ENCODE measurements around the gene NLGN3. TPM values are rescaled to one million over a fixed set of nuclear protein-coding genes. Genes with fewer than 3 reads are reported as not detected.
"Not testable (repeated sequence)": the region's sequence is repeated elsewhere in the genome, so short reads cannot be mapped to it uniquely, and the experiment has no call there.

The NLGN3 gene
- polyA plus RNA-seq, 2 donors = 0.19 to 0.22 TPM

- Histone ChIP-seq H3K27me3 (ENCODE audit: control insufficient read depth in 1 of 2, insufficient read depth in 2 of 2, low read length in 2 of 2) (peaks cover 0 to 3% of the 10 kb centered on the region in 2 donors), H3K9me3 (ENCODE audit: control insufficient read depth in 2 of 2, insufficient read depth in 1 of 2, low read depth in 1 of 2, low read length in 1 of 2) (no peaks in the 10 kb centered on the region), H3K4me3 (ENCODE audit: low read depth in 1 of 2, low read length in 2 of 2) (no peak overlapping the region), H3K4me1 (ENCODE audit: control insufficient read depth in 2 of 2, insufficient read depth in 2 of 2, low read length in 1 of 2) (no peaks in the 10 kb centered on the region), H3K36me3 (ENCODE audit: control insufficient read depth in 2 of 2, insufficient read depth in 2 of 2, low read length in 1 of 2) (no peaks in the 10 kb centered on the region), H3K27ac (ENCODE audit: low read depth in 2 of 2, low read length in 1 of 2) (no peak overlapping the region)
- 55 to 70% methylated on average over 3 of the region's 3 CpGs for WGBS, 2 donors
Observed at GRCh38 chrX:71177327-71177726, 32.7 kb downstream of the NLGN3 start.

GRCh38 chrX:71178908-71179307 is 34.3 kb downstream of the NLGN3 start:
- Histone ChIP-seq H3K27me3 (ENCODE audit: control insufficient read depth in 1 of 2, insufficient read depth in 2 of 2, low read length in 2 of 2) (no peaks in the 10 kb centered on the region), H3K36me3 (ENCODE audit: control insufficient read depth in 2 of 2, insufficient read depth in 2 of 2, low read length in 1 of 2) (no peaks in the 10 kb centered on the region), H3K4me1 (ENCODE audit: control insufficient read depth in 2 of 2, insufficient read depth in 2 of 2, low read length in 1 of 2) (no peaks in the 10 kb centered on the region), H3K4me3 (ENCODE audit: low read depth in 1 of 2, low read length in 2 of 2) (no peak overlapping the region), H3K9me3 (ENCODE audit: control insufficient read depth in 2 of 2, insufficient read depth in 1 of 2, low read depth in 1 of 2, low read length in 1 of 2) (no peaks in the 10 kb centered on the region), H3K27ac (ENCODE audit: low read depth in 2 of 2, low read length in 1 of 2) (no peak overlapping the region)
- 0 to 4% methylated on average over 4 of the region's 4 CpGs for WGBS, 2 donors

- H3K4me1 ChIP-seq (ENCODE audit: control insufficient read depth in 2 of 2, insufficient read depth in 2 of 2, low read length in 1 of 2); H3K4me3 ChIP-seq (ENCODE audit: low read depth in 1 of 2, low read length in 2 of 2); H3K27ac ChIP-seq (ENCODE audit: low read depth in 2 of 2, low read length in 1 of 2); H3K9me3 ChIP-seq (ENCODE audit: control insufficient read depth in 2 of 2, insufficient read depth in 1 of 2, low read depth in 1 of 2, low read length in 1 of 2); H3K36me3 ChIP-seq (ENCODE audit: control insufficient read depth in 2 of 2, insufficient read depth in 2 of 2, low read length in 1 of 2); H3K27me3 ChIP-seq (ENCODE audit: control insufficient read depth in 1 of 2, insufficient read depth in 2 of 2, low read length in 2 of 2): not testable (repeated sequence)
- 76 to 96% methylated on average over 9 of the region's 9 CpGs for WGBS, 2 donors
Observed at GRCh38 chrX:71180579-71181265, 36.1 kb downstream of the NLGN3 start.

- no peaks in the 10 kb centered on the region for H3K27me3 ChIP-seq (ENCODE audit: control insufficient read depth in 1 of 2, insufficient read depth in 2 of 2, low read length in 2 of 2)
- H3K36me3 ChIP-seq (ENCODE audit: control insufficient read depth in 2 of 2, insufficient read depth in 2 of 2, low read length in 1 of 2) = no peaks in the 10 kb centered on the region
- WGBS, 2 donors = 6 to 37% methylated on average over 10 of the region's 10 CpGs
- H3K9me3 ChIP-seq (ENCODE audit: control insufficient read depth in 2 of 2, insufficient read depth in 1 of 2, low read depth in 1 of 2, low read length in 1 of 2) = no peaks in the 10 kb centered on the region
- H3K4me1 ChIP-seq (ENCODE audit: control insufficient read depth in 2 of 2, insufficient read depth in 2 of 2, low read length in 1 of 2) = peaks cover 0 to 3% of the 10 kb centered on the region in 2 donors
- peak overlapping the region; percentile 31 to 43 for H3K4me3 ChIP-seq (ENCODE audit: low read depth in 1 of 2, low read length in 2 of 2)
- H3K27ac ChIP-seq (ENCODE audit: low read depth in 2 of 2, low read length in 1 of 2) = peak overlapping the region; percentile 78 to 83
Observed at GRCh38 chrX:71181558-71181909, 36.9 kb downstream of the NLGN3 start.

- Histone ChIP-seq H3K4me3 (ENCODE audit: low read depth in 1 of 2, low read length in 2 of 2) (peak overlapping the region; percentile 31 to 43), H3K27me3 (ENCODE audit: control insufficient read depth in 1 of 2, insufficient read depth in 2 of 2, low read length in 2 of 2) (no peaks in the 10 kb centered on the region), H3K4me1 (ENCODE audit: control insufficient read depth in 2 of 2, insufficient read depth in 2 of 2, low read length in 1 of 2) (peaks cover 0 to 3% of the 10 kb centered on the region in 2 donors), H3K9me3 (ENCODE audit: control insufficient read depth in 2 of 2, insufficient read depth in 1 of 2, low read depth in 1 of 2, low read length in 1 of 2) (no peaks in the 10 kb centered on the region), H3K36me3 (ENCODE audit: control insufficient read depth in 2 of 2, insufficient read depth in 2 of 2, low read length in 1 of 2) (no peaks in the 10 kb centered on the region), H3K27ac (ENCODE audit: low read depth in 2 of 2, low read length in 1 of 2) (peak overlapping the region; percentile 80 to 87)
- 1 to 25% methylated on average over 42 of the region's 42 CpGs for WGBS, 2 donors
Observed at GRCh38 chrX:71181910-71182799, 37.5 kb downstream of the NLGN3 start.

- 44 to 48% methylated on average over 2 of the region's 2 CpGs for WGBS, 2 donors
- H3K27ac ChIP-seq (ENCODE audit: low read depth in 2 of 2, low read length in 1 of 2) = peak overlapping the region; percentile 80 to 87
Observed at GRCh38 chrX:71182871-71183270, 38.2 kb downstream of the NLGN3 start.

GRCh38 chrX:71183341-71183740 is 38.7 kb downstream of the NLGN3 start:
- 59 to 74% methylated on average over 6 of the region's 6 CpGs for WGBS, 2 donors
- Histone ChIP-seq H3K27ac (ENCODE audit: low read depth in 2 of 2, low read length in 1 of 2) (no peak overlapping the region), H3K9me3 (ENCODE audit: control insufficient read depth in 2 of 2, insufficient read depth in 1 of 2, low read depth in 1 of 2, low read length in 1 of 2) (no peaks in the 10 kb centered on the region)

More at GRCh38 chrX:71182871-71183270, 38.2 kb downstream of the NLGN3 start:
- Histone ChIP-seq H3K9me3 (ENCODE audit: control insufficient read depth in 2 of 2, insufficient read depth in 1 of 2, low read depth in 1 of 2, low read length in 1 of 2) (no peaks in the 10 kb centered on the region), H3K4me1 (ENCODE audit: control insufficient read depth in 2 of 2, insufficient read depth in 2 of 2, low read length in 1 of 2) (peaks cover 0 to 3% of the 10 kb centered on the region in 2 donors), H3K4me3 (ENCODE audit: low read depth in 1 of 2, low read length in 2 of 2) (peak overlapping the region in 1 of 2 donors; percentile 31), H3K27me3 (ENCODE audit: control insufficient read depth in 1 of 2, insufficient read depth in 2 of 2, low read length in 2 of 2) (no peaks in the 10 kb centered on the region), H3K36me3 (ENCODE audit: control insufficient read depth in 2 of 2, insufficient read depth in 2 of 2, low read length in 1 of 2) (no peaks in the 10 kb centered on the region)

GRCh38 chrX:71184092-71184491 is 39.5 kb downstream of the NLGN3 start:
- H3K9me3 ChIP-seq (ENCODE audit: control insufficient read depth in 2 of 2, insufficient read depth in 1 of 2, low read depth in 1 of 2, low read length in 1 of 2) = no peaks in the 10 kb centered on the region
- peaks cover 0 to 3% of the 10 kb centered on the region in 2 donors for H3K4me1 ChIP-seq (ENCODE audit: control insufficient read depth in 2 of 2, insufficient read depth in 2 of 2, low read length in 1 of 2)
- no peaks in the 10 kb centered on the region for H3K36me3 ChIP-seq (ENCODE audit: control insufficient read depth in 2 of 2, insufficient read depth in 2 of 2, low read length in 1 of 2)
- no peak overlapping the region for H3K27ac ChIP-seq (ENCODE audit: low read depth in 2 of 2, low read length in 1 of 2)
- H3K27me3 ChIP-seq (ENCODE audit: control insufficient read depth in 1 of 2, insufficient read depth in 2 of 2, low read length in 2 of 2) = no peaks in the 10 kb centered on the region
- no peak overlapping the region for H3K4me3 ChIP-seq (ENCODE audit: low read depth in 1 of 2, low read length in 2 of 2)
- WGBS, 2 donors = 47 to 51% methylated on average over 5 of the region's 5 CpGs

More at GRCh38 chrX:71183341-71183740, 38.7 kb downstream of the NLGN3 start:
- Histone ChIP-seq H3K27me3 (ENCODE audit: control insufficient read depth in 1 of 2, insufficient read depth in 2 of 2, low read length in 2 of 2) (no peaks in the 10 kb centered on the region), H3K4me3 (ENCODE audit: low read depth in 1 of 2, low read length in 2 of 2) (no peak overlapping the region), H3K36me3 (ENCODE audit: control insufficient read depth in 2 of 2, insufficient read depth in 2 of 2, low read length in 1 of 2) (no peaks in the 10 kb centered on the region), H3K4me1 (ENCODE audit: control insufficient read depth in 2 of 2, insufficient read depth in 2 of 2, low read length in 1 of 2) (peaks cover 0 to 3% of the 10 kb centered on the region in 2 donors)

- H3K4me1 ChIP-seq (ENCODE audit: control insufficient read depth in 2 of 2, insufficient read depth in 2 of 2, low read length in 1 of 2) = peaks cover 0 to 3% of the 10 kb centered on the region in 2 donors
- no peaks in the 10 kb centered on the region for H3K36me3 ChIP-seq (ENCODE audit: control insufficient read depth in 2 of 2, insufficient read depth in 2 of 2, low read length in 1 of 2)
- no peak overlapping the region for H3K4me3 ChIP-seq (ENCODE audit: low read depth in 1 of 2, low read length in 2 of 2)
- H3K27me3 ChIP-seq (ENCODE audit: control insufficient read depth in 1 of 2, insufficient read depth in 2 of 2, low read length in 2 of 2) = no peaks in the 10 kb centered on the region
- H3K27ac ChIP-seq (ENCODE audit: low read depth in 2 of 2, low read length in 1 of 2) = peak overlapping the region in 1 of 2 donors; percentile 6
- no peaks in the 10 kb centered on the region for H3K9me3 ChIP-seq (ENCODE audit: control insufficient read depth in 2 of 2, insufficient read depth in 1 of 2, low read depth in 1 of 2, low read length in 1 of 2)
- WGBS, 2 donors = 67 to 72% methylated on average over 4 of the region's 4 CpGs
Observed at GRCh38 chrX:71184803-71185495, 40.3 kb downstream of the NLGN3 start.
